ENCODE results near the gene CORO1C.

CORO1C gene

DNA sequence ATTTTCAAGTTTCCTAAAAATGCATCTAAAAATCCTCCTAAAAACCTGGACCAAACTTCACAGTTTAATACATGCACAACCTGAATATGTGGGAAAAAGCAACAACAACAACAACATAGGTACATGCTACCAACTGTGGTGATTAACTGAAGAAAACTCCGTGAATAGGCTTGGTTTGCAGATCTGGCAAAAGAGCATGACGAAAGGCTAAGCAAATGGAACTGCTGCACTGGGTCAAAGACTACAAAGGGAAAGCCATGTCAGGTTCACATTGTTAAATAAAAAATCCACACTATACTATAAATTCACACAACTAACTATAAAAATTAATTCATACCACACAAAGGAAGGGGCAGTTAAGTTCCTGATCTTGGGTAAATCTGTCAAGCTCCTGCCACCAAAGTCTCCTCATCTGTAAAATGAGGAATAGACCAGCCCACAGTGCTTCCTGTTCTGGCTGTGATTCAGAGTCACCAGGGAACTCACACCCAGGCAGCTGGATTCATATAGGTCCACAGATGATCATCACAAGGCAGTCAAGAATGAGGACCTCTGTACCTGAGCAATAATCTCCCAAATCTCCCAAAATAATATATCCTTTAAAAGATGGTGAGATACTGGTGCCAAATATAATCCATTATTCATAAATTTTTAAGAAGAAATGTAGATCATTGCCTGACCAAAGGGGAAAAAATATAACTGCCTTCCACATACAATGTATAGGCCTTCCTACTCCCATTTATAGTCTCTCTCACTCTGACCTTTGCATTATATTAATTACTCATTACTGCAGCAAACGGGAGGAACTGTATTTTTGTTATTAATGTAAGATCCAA, 7.0 kb downstream of the CORO1C start:
- DNase-seq: peak; percentile 83

DNA sequence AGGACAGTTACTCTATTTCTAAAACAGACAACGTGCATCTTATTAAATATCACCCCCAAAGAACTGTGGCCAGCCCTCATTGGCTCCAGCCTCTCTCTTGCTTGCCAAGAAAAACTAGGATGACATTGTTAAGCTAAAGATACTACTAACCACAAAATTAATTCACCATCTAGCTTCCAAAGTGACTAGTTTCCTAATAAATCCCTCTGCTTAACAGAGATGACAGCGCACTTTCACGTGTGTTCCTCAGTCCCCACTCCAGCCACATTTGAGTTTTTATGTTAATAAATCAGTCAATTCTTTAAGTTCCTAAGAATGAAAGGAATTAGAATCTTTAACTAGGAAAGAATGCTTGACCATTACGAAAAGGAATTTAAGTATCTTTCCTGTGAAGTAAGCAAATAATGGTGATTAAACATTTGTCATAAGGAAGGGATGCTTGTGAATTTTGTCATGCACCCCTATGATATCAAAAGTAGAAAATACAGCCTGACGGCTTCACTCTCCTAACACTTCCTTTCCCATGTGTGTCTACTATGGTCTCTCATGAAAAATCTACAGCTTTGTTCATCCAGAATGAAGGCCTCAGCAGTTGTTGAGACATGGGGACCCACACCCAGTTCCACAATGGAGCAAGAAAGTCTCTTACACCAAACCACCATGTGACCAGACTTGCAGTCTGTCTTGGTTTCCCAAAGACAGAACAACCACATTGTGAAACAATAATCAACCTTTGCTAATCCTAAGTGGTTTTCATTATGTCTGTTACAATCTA, 8.1 kb downstream of the CORO1C start:
- DNase-seq: peak; percentile 98

DNA sequence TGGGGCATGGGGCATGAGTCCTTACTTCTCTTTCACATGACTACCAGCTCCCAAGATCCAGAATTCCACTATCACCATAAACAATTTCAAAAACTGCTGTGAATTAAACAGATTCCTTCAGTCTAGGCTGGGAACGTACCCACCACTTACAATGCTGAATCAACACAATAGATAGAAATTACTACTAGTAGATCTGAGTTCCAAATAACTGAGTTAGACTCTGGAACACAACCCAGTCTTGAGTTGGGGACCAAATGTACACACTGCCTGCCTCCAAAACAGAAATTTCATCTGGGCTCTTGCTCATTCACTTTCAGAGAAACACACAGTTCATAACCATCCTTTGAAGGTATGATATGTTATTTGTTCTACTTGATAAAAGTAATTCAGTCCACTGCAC, 8.9 kb downstream of the CORO1C start:
- peak; percentile 32 for DNase-seq

DNA sequence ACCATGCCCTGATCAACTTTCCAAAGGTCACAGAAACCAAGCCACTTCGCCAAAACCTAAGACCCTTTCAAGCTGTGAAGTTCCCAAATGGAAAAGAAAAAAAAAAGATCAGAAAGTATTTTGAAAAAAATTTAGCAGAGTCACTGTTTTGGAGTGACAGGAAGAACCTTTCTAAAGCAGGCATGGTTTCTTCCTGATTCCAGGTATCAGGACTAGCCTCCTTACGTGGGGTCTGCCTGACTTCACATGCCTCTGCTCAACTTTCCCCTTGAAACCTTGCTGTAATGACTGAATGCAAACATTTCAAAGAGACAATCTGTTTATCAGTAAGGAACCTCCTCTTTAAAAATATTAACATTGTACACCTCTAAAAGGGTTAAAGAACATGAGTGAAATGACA, 9.5 kb downstream of the CORO1C start:
- no peak for DNase-seq

DNA sequence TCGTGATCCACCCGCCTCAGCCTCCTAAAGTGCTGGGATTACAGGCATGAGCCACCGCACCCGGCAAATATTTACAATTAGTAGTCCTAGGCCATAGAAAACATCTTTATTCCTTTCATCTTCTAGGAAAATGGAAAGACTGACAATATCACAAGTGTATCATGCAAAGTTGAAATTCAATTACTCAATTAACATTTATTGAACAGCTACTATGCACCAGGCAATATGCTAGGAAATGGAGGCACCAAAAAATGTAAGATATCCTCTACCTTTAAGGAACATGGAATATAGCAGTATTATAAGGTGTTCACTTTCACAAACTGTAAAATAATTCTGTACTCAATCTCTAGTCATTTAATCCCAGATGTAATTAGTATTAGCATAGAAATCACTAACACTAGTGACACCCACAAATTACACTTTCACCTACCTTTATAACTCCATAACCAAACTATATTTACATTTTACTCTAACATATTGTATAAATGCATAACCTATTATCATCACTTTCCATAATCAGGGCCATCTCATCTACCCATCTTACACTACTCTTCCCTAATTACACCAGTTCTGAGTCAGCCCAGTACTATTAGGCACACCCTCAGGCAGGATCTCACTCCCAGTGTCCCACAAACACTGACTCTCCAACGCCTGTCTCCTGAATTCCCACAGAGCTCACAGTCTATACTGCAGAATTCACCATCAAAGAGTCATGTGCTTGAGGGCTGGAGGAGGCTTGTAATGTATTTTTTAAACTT, 10.4 kb downstream of the CORO1C start:
- peak; percentile 90 for DNase-seq

DNA sequence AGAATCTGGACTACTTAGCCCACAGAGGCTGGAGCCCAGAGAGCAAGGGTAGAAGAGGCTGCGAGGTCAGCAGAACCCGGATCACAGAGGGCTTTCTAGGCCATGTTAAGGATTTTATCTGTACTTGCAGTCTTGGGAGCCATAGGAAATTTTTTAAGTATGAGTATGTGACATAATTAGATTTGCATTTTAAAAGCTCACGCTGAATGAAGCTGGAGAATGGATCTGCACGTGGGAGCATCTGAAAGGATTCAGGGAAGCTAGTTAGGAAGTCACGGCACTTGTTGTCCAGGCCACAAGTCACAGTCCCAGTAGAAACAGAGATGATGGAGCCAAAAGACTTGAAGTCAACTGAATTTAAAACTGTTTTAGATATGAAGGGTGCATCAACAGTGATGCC, 14.1 kb downstream of the CORO1C start:
- DNase-seq: no peak

DNA sequence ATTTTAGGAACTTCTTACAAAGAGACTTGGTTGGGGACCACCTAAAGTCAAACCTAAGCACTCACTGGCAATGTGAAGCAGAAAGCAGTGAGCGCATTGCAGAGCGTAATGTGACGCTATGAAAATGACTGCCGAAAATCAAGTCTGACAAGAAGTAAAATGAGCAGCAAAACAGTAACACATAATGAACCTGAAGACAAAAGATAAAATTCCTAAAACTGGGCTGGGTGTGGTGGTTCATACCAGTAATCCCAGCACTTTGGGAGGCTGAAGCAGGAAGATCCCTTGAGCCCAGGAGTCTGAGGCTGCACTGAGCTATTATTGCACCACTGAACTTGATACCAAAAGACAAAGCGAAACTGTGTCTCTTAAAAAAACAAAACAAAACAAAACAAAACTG, 16.5 kb downstream of the CORO1C start:
- no peak for DNase-seq

DNA sequence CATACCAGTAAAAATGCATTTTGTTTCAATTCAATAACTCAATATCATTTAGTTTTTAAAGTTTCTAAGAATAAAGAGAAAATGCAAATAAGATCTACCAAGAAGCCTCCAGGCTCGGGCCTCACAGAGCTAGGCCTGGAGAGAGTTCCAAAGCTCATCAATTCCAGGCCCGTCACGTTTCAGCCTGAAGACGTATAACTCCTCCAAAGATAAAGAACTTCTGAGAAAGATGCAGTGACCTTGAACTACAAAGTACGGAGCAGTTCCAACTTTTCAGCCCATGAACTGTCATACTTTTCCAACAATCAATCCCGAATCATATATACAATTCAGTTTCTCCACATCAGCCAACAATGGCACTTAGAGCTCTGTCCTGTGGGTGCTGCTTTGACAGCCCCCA, 17.8 kb downstream of the CORO1C start:
- no peak for DNase-seq

DNA sequence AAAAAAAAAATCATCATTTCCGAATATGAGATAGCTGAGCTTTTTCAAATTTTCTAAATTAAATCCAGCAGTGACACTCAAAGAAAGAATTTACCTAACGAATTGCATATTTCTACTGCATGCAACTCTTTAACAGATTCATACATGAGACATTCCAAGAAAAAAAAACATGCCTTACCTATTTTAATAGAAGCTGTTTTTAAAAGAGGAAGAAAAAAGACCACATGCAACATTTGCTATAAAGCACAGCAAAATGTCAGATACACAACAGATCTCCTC, 18.5 kb downstream of the CORO1C start:
- DNase-seq: no peak

DNA sequence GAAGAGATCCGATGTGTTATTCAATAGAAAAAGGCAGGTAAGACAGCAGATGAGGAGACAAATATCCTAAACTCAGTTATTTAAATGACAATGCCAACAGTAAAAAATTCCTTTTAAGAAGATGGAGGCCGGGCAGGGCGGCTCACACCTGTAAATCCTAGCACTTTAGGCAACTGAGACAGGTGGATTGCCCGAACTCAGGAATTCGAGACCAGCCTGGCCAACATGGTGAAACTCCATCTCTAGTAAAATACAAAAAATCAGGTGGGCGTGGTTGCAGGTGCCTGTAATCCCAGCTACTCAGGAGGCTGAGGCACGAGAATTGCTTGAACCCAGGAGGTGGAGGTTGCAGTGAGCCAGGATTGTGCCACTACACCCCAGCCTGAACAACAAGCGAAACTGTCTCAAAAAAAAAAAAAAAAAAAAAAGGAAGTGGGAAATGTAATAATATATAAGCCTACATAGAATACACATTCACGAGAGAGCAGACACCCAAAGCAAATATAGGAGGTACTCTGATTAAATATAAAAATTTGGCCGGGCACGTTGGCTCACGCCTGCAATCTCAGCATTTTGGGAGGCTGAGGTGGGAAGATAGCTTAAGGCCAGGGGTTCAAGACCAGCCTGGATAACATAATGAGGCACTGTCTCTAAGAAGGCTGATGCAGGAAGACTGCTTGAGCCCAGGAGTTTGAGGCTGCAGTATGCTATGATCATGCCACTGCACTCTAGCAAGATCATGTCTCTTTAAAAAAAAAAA, 19.0 kb downstream of the CORO1C start:
- no peak for DNase-seq

DNA sequence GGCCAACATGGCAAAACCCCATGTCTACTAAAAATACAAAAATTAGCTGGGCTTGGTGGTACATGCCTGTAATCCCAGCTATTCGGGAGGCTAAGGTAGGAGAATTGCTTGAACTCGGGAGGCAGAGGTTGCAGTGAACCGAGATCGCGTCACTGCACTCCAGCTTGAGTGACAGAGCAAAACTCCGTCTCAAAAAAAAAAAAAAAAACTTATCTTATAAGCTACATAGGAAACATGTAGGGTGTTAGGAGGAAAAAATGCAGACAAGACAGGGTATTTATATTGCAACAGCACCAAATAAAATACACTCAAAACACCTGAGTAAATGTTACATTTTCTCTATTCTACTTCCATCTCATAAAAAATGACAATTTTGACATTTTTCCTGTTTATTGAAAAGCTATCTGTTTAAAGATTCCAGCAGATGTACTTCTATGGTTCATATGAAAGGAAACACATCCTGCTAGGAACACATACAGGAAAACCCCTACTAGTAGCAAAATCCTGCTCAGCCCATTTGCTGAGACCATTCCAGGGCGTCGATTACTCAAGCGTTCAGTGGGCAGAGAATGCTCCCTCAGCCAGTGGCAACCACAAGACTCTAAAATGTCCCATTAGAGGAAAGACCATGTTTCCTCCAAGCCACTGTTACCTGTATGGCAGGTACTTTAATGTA, 19.7 kb downstream of the CORO1C start:
- DNase-seq: no peak

DNA sequence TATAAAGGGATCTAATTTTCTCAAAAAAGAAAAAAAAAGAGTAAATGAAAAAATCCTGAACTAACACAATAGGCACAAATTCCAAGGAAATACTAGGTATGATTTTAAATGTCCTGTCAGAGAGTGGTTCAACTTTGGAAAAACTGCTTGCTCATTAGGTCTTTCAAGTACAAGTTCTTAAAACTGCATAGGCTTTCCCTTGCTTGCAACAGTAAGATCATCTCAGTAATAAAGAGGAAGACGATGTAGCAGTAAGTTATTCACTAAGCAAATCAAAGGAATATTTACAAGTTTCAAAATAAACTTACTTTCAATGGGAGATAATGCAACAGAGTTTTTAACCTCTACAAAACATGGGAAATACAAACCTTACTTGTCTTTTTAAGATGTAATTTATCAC, 21.6 kb downstream of the CORO1C start:
- DNase-seq: no peak

DNA sequence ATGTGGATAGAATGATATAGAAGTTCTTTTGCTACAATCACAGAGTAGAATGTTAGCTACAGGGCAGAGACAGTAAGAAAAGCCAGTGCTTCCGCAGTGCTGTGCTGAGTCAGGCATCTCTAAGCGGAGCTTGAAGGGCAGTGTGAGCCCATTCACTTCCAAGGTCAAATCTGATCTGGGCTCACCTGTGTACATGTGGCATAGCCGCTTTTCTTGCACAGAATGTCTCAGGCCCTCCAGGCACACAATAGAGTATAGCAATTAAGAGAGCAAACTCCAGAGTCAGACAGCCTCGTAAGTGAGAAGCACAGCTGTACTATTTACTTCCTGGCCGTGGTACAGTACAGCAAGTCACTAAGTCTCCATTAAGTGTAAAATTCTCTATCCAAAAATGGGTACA, 26.8 kb downstream of the CORO1C start:
- no peak for DNase-seq

DNA sequence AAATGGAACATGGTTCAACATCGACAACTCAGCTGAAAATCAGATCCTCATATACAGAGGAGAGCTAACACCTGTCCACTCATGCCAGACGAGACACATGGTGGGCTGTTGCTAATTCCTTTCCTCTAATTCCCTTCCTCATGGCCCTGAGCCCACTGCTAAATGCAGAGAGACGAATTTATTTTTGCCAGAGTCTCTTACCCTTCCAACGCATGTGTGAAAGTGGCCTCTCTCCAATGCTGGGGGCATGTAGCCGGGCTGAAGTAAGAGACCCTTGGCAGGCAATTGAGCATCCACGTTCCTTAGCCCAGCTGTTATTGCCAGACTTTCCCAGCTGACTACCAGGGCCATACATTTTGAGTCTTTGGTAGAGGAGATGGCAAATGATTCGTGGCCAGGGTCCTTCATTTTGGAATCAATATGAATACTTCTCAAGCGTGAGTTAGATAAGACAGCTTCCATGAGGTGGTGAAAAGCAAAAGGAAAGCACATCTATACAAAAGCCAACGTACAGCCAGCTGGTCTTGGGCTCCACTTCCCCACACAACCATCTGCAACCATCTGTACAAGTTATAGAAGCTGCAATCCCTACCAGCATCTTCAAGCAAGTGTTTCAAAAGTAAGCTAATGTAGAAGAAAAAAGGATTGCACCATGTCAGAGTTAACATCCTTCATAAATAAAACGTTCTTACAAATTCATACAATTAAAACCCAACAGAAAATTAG, 28.6 kb downstream of the CORO1C start:
- DNase-seq: no peak

DNA sequence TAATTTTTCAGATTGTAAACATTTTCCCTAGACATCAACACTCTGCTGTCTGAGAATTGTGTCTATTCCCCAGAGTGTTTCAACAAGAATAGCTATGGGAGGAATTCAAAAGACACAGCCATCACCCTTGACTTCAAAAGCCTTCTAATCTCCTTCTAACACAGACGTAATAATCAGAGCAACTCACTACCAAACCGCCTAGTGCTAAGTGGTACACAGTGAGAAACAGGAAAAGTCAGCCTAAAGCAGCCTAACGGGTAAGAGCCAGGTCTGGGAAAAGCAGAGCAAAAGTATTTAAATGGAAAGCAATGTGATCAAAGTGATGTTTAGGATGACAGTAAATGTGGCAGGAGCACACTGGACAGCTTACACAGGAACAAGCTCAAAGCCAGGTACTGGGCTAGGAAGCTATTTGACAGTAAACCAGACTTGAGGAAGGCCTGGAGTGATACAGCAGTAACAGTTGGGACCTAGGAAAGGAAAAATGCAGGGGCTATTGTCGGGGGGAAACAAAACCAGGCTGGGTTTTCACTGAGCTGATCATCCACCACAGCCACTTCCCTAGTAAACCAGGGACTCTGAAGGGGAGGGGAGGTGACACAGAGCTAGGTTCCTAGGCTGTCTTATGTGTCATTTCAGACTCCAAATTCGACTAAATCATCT, 29.4 kb downstream of the CORO1C start:
- DNase-seq: no peak

DNA sequence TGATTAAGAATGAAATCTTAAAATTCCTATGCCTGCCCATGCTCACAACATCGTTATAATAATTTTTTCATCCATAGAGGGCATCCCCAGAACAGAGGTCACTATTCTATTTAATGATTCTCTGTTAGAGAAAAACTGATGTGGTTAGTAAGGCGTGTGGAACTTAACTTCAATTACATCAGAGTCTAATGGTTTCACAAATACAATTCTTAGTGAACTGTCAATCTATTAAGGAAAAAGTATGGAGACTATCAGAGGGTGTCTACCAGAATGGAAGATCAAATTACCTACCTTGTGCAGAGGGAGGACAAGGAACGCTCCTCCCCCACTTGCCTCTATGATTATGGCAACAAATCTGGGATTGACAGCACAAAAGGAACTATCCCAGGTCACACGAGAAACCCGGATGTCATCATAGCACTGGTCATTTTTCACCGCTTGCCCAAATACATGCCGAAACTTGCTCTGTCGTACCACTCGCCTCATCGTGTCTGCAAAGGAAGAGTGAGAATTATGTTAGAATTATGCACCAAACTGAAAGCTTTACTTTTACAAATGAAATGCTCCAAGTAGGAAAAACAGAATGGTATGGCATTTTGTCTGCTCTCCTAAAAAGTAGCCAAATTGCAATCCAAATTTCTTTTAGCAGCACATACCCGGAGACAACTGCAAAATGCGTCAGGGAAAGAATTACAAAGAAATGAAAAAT, 30.3 kb downstream of the CORO1C start:
- no peak for DNase-seq

DNA sequence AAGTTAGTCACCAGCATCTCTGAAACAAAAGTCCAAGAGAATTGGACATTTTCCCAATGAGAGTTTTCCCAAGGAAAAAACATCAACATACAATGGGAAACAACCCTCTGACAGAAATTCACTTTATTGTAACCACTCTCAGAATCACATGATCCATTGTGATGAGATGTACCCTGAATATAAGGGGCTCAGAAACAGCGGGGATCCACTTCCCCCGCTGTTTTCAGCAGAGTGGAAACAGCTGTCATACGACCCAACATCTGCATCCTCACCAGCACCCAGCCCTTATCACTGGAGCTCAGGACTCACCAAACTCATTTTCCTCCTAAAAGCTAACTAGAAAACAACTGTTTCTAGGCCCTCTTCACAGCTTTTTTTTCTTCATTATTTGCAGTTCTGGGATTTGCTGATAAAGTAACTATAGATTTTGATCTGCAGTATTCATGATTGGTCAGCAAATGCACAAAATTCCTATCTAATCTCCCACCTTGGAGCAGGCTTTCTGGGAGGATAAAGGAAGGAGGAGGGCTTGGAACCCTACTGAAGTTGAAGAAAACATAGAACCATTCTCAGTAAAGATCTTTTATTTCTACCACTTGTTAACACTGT, 31.3 kb downstream of the CORO1C start:
- DNase-seq: no peak

DNA sequence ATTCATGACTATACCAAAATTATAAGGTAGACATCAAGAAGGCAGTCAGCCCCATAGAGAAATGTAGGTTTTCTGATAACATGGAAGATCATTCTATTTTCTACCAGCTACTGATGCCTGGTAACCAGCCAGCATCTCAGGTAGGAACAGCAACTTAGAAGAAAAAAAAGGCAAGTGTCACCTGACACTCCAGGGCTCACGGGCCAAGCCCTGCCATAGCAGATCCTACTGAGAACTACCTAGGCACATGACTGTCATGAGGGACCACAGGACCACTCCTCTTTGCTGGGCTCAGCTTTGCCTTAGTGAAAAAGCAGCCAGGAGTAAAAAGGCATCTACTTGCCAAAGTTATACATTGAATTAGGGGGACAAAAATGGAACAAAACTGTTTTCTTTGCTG, 33.4 kb downstream of the CORO1C start:
- DNase-seq: no peak

DNA sequence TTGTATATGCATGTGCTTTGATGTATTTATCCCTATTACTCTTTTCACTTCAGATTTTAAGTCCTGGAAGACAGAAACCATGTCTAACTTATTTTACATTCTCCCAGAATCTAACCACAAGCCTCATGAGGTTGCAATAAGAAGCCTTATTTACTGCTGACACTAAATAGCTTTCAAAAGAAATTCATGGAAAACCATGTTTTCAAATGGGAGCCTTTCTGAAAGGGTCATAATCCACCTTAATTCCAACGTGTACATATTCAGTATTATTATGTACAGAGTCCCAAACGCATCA, 34.4 kb downstream of the CORO1C start:
- DNase-seq: no peak
